B cell (primary cell): Measurements from ENCODE around the gene NR1D1. TPM values are rescaled to one million over a fixed set of nuclear protein-coding genes. Genes with fewer than 3 reads are reported as not detected.

Experiments
- ATAC-seq: fragments of 200-7000 bp; cut with Tn5 transposase; one replicate; pipeline ENCODE4 v1.10.0; 2021; ENCODE audit warnings: low read depth, mild to moderate bottlenecking, moderate number of reproducible peaks, moderate library complexity
- CTCF ChIA-PET: fragments of 350-600 bp; sonication (Branson Sonifier 250); formaldehyde crosslinking; loops from one replicate; lab custom pipeline; 2021; ENCODE audit warnings: antibody characterized with exemption, inconsistent platforms; lab: Charles Lee
- POLR2A ChIA-PET: fragments of 350-600 bp; sonication (Branson Sonifier 250); formaldehyde crosslinking; loops from one replicate; lab custom pipeline; 2021; ENCODE audit warnings: antibody characterized with exemption; lab: Charles Lee
- DNase-seq: peaks from one replicate; pipeline ENCODE4 v3.0.0; 2013
- H2AFZ ChIP-seq: 2 replicates; pipeline ENCODE4 v1.6.1; 2012; ENCODE audit warnings: mild to moderate bottlenecking, low read depth, low read length; ENCODE audit not compliant: insufficient read depth, poor library complexity, severe bottlenecking
- H3K27ac ChIP-seq, 2 donors: 1 replicate in 1 of 2; 2 replicates in 1 of 2; pipeline ENCODE4 v1.5.1; 2012 to 2013; ENCODE audit warnings: low read length in 2 of 2, mild to moderate bottlenecking in 2 of 2, moderate library complexity in 1 of 2
- H3K27me3 ChIP-seq, 4 experiments: fragments of 200-600 bp in 1 of 4; sonication (generic) in 1 of 4; replicated peaks in 1 of 4; 1 replicate in 2 of 4; 2 replicates in 2 of 4; pipeline versions ENCODE4 v1.6.1 to v1.7.0; 2013 to 2016; ENCODE audit warnings: low read length in 3 of 4, mild to moderate bottlenecking in 2 of 4, mixed read lengths in 1 of 4, moderate library complexity in 1 of 4; ENCODE audit not compliant: insufficient read depth in 4 of 4, control insufficient read depth in 3 of 4; ENCODE audit errors: control extremely low read depth in 1 of 4
- H3K36me3 ChIP-seq, 2 experiments: replicated peaks in 1 of 2; 1 replicate in 1 of 2; 2 replicates in 1 of 2; pipeline versions ENCODE4 v1.6.1 to v1.7.1; 2013; ENCODE audit warnings: low read length in 1 of 2; ENCODE audit not compliant: insufficient read depth in 2 of 2, control insufficient read depth in 1 of 2; ENCODE audit errors: control extremely low read depth in 1 of 2, extremely low read depth in 1 of 2
- H3K4me1 ChIP-seq, 2 donors: fragments of 200-600 bp in 1 of 2; sonication (generic) in 1 of 2; 1 replicate in 1 of 2; 2 replicates in 1 of 2; pipeline versions ENCODE4 v1.5.1 to v1.6.1; 2013 to 2017; ENCODE audit warnings: low read length in 2 of 2; ENCODE audit not compliant: control insufficient read depth in 2 of 2, insufficient read depth in 2 of 2
- H3K4me2 ChIP-seq: replicated peaks from 2 replicates; pipeline ENCODE3; 2012; ENCODE audit warnings: mild to moderate bottlenecking, low read depth, low read length; ENCODE audit not compliant: poor library complexity, severe bottlenecking
- H3K4me3 ChIP-seq, 5 experiments: fragments of 200-600 bp in 1 of 5; sonication (generic) in 1 of 5; 1 replicate in 3 of 5; 2 replicates in 2 of 5; pipeline versions ENCODE4 v1.5.1 to v1.7.0; 2011 to 2016; ENCODE audit warnings: low read length in 4 of 5, mild to moderate bottlenecking in 4 of 5, low read depth in 2 of 5, control low read depth in 1 of 5, moderate library complexity in 1 of 5; ENCODE audit not compliant: insufficient read depth in 1 of 5; ENCODE audit errors: control extremely low read depth in 1 of 5, extremely low read depth in 1 of 5
- H3K79me2 ChIP-seq: fragments of 200-600 bp; sonication (generic); one replicate; pipeline ENCODE4 v1.6.0; 2016; ENCODE audit warnings: low read length; ENCODE audit not compliant: control insufficient read depth, insufficient read depth
- H3K9ac ChIP-seq: fragments of 200-600 bp; sonication (generic); 2 replicates; pipeline ENCODE4 v1.6.1; 2017; ENCODE audit warnings: mild to moderate bottlenecking, low read length, moderate library complexity
- H3K9me3 ChIP-seq, 3 donors: one replicate each; pipeline versions ENCODE4 v1.6.1 to v1.7.1; 2013; ENCODE audit warnings: low read length in 2 of 3; ENCODE audit not compliant: control insufficient read depth in 2 of 3, insufficient read depth in 1 of 3; ENCODE audit errors: control extremely low read depth in 1 of 3
- H4K20me1 ChIP-seq: 2 replicates; pipeline ENCODE4 v1.6.0; 2012; ENCODE audit warnings: mild to moderate bottlenecking, low read length; ENCODE audit not compliant: insufficient read depth, control insufficient read depth, poor library complexity, severe bottlenecking
- H3K27ac Mint-ChIP-seq: one replicate; pipeline ENCODE4 v1.8.0; 2021; ENCODE audit warnings: mixed read lengths
- H3K27me3 Mint-ChIP-seq: one replicate; pipeline ENCODE4 v1.8.0; 2021; ENCODE audit warnings: mixed read lengths
- H3K4me1 Mint-ChIP-seq: one replicate; pipeline ENCODE4 v1.8.0; 2021; ENCODE audit warnings: mixed read lengths
- H3K4me3 Mint-ChIP-seq: one replicate; pipeline ENCODE4 v1.8.0; 2021; ENCODE audit warnings: mixed read lengths
- H3K9me3 Mint-ChIP-seq: one replicate; pipeline ENCODE4 v1.8.0; 2022; ENCODE audit warnings: mixed read lengths; ENCODE audit not compliant: insufficient read depth
- CTCF ChIP-seq: fragments of 200-600 bp; IDR thresholded peaks from one replicate; pipeline ENCODE4 v1.8.0; 2022; ENCODE audit warnings: antibody characterized with exemption, mild to moderate bottlenecking
- EZH2 ChIP-seq: IDR thresholded peaks from 2 replicates; pipeline ENCODE4 v1.6.1; 2012; ENCODE audit warnings: borderline replicate concordance, low read depth, mild to moderate bottlenecking, moderate library complexity, low read length; ENCODE audit not compliant: insufficient read depth, poor library complexity, severe bottlenecking
- WGBS: methylation state at CpG from one replicate; pipeline ENCODE4 v1.1.5; 2013; ENCODE audit warnings: missing lambda C conversion rate; ENCODE audit not compliant: insufficient coverage; 5-methylcytosine and 5-hydroxymethylcytosine counted together
- intact Hi-C: fragments of 100-400 bp; cut with micrococcal nuclease; formaldehyde crosslinking; loops from one replicate; pipeline ENCODE4 v1.10.0; 2022
- polyA plus RNA-seq: library from polyadenylated mRNA; depleted of rRNA; stranded (reverse); fragments of >200 nt; gene quantifications from 2 replicates; pipeline ENCODE4 v1.2.3, GENCODE V29; 2012
- total RNA-seq, 2 donors: library from RNA; stranded (reverse); fragments of 120-200 nt in 1 of 2; gene quantifications; 1 replicate in 1 of 2; 2 replicates in 1 of 2; pipeline versions ENCODE4 v1.2.3 to v1.2.4, GENCODE V29; 2013 to 2022

Gene NR1D1
- total and polyA plus RNA-seq, 2 donors (not counting 1 experiment from before 2014, with no cell fraction given), result 6.7 to 7.7 TPM

GRCh38 chr17:40062329-40063186, 37.8 kb downstream of the NR1D1 start, which contains the start of gene THRA:
Gene THRA (plus strand): TSS chr17:40062965. CDS start chr17:40074489, 11,524 bp downstream.
- peaks cover 17 to 23% of the 10 kb centered on the region in 2 donors for H3K4me1 ChIP-seq
- H3K27me3 ChIP-seq, result peaks cover 0 to 6% (median 1%) of the 10 kb centered on the region in 4 experiments
- no peaks in the 10 kb centered on the region for H3K9me3 ChIP-seq
- intact Hi-C loops, result loop anchor here (1.0 to 2.0 kb wide), 6 partner anchors 8 to 106 kb away; partner anchors contain the start of genes MED24 and NR1D1
- H3K4me3 Mint-ChIP-seq, result peak within 1 kb of the TSS; percentile 91
- H3K27ac Mint-ChIP-seq, result peak within 1 kb of the TSS; percentile 93
- H3K4me3 ChIP-seq, result peak within 1 kb of the TSS; percentile 53 to 96 (median 95)
- H3K4me1 Mint-ChIP-seq, result peaks cover 39% of the 10 kb centered on the region
- H2AFZ ChIP-seq, result peak within 1 kb of the TSS; percentile 97
- no peak for TF ChIP-seq CTCF
- 1% methylated on average over 61 of the region's 83 CpGs for WGBS
- ChIA-PET CTCF (interaction anchor here (0.7 to 11.1 kb wide), 10 partner anchors 13 to 106 kb away, joined by 3 to 119 read pairs (median 4); partner anchors contain the start of genes MSL1 and NR1D1), POLR2A (interaction anchor here (0.9 to 2.2 kb wide), 7 partner anchors 8 to 263 kb away, joined by 3 to 14 read pairs (median 3); partner anchors contain the start of genes MED24 and NR1D1)
- ATAC-seq (peak; percentile 92), DNase-seq (peak; percentile 85)
- peak within 1 kb of the TSS; percentile 92 for H3K9ac ChIP-seq
- no peaks in the 10 kb centered on the region for H3K9me3 Mint-ChIP-seq
- H4K20me1 ChIP-seq, result peaks cover 15% of the 10 kb centered on the region
- H3K27ac ChIP-seq, result peak within 1 kb of the TSS; percentile 59 to 67
- peaks cover 49% of the 10 kb centered on the region for H3K79me2 ChIP-seq
- peak within 1 kb of the TSS; percentile 99 for H3K4me2 ChIP-seq
- peaks cover 6% of the 10 kb centered on the region for H3K27me3 Mint-ChIP-seq
- no peaks in the 10 kb centered on the region for H3K36me3 ChIP-seq

DNA sequence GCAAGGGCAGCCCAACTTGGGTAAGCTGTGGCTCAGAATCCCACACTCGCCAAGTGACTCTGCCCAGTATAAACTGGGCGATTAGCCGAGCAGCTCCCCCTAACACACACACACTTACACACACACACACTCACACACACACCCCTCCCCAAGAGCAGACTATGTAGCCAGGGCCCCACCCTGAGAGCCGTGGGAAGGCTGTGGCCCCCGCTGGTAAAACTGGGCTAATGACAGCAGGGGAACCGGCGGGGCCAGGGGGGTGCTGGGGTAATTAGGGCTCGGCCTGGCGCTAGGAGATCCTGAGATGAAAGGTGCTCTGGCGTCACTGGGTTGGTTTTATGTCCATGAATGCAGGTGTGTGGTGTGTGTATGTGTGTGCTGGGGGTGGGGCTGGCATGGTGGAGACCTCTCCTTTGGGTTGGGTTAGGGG, 38.8 kb downstream of the NR1D1 start:
- 90% methylated on average over 8 of the region's 10 CpGs for WGBS
- no peak overlapping the region for H3K9ac ChIP-seq
- intact Hi-C loops, result loop anchor here (1.0 to 2.0 kb wide), 3 partner anchors 7 to 107 kb away; partner anchors contain the start of gene MED24

More for the DNA sequence above, 38.8 kb downstream of the NR1D1 start:
- no peaks in the 10 kb centered on the region for H3K9me3 Mint-ChIP-seq
- ATAC-seq (no peak), DNase-seq (no peak)
- ChIA-PET CTCF (interaction anchor here (0.7 to 11.1 kb wide), 7 partner anchors 14 to 106 kb away, joined by 4 to 119 read pairs (median 5); no protein-coding TSS in a partner anchor), POLR2A (interaction anchor here (0.6 to 2.2 kb wide), 3 partner anchors 25 to 51 kb away, joined by 3 to 14 read pairs (median 3); no protein-coding TSS in a partner anchor)
- H3K4me1 Mint-ChIP-seq, result peaks cover 33% of the 10 kb centered on the region
- Histone ChIP-seq H4K20me1 (peaks cover 15% of the 10 kb centered on the region), H3K4me1 (peaks cover 17 to 23% of the 10 kb centered on the region in 2 donors), H3K27ac (no peak overlapping the region), H3K4me2 (peak overlapping the region; percentile 79), H3K27me3 (peaks cover 0 to 10% (median 1%) of the 10 kb centered on the region in 4 experiments), H2AFZ (peak overlapping the region; percentile 97), H3K36me3 (no peaks in the 10 kb centered on the region), H3K4me3 (no peak overlapping the region), H3K79me2 (peaks cover 44% of the 10 kb centered on the region), H3K9me3 (no peaks in the 10 kb centered on the region)
- TF ChIP-seq CTCF (no peak), EZH2 (no peak)
- H3K27me3 Mint-ChIP-seq, result peaks cover 8% of the 10 kb centered on the region
- peak overlapping the region; percentile 91 for H3K4me3 Mint-ChIP-seq
- H3K27ac Mint-ChIP-seq, result peak overlapping the region; percentile 93
